CD4-positive, alpha-beta T cell treated with Interleukin-15 for 1 hour (primary cell): ENCODE measurements around the gene P2RX1.

Source experiments
- DNase-seq: peaks from one replicate; pipeline ENCODE4 v3.0.0-alpha.2; 2020

Gene P2RX1

DNA sequence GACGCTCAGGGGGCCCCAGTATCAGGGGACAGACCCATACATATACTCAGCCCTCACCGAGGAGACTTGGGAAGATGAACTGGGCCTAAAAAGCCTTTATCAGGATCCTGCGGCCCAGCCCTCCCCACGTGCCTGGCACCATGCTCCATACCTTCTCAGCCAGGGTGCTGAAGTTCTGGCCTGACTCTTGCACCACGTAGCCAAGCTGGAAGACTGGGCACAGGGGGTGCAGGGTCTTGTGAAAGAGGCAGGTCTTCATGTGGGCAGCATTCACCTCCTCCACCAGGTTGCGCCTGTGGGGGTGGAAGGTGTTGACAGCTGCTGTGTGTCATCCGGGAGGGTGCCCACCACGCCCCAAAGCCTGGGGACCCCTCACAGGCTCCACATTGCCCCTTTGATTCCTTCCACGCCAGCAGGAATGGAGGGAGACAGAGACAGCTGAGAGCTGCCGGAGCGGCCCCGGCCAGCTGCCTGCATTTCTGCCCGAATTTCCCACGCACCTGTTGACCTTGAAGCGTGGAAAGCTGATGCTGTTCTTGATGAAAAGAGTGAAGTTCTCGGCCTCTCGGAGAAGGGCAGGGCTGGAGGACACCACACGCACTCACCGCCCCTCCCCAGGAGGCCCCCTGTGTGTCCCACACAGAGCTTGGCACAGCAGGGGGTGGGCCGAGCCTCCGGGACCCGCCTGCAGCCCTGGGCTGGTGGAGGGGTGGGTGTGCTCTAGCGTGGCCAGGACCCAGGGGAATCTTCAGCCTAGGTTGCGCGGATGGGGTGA lies 13.0 kb downstream of the P2RX1 start:
- DNase-seq: no peak

DNA sequence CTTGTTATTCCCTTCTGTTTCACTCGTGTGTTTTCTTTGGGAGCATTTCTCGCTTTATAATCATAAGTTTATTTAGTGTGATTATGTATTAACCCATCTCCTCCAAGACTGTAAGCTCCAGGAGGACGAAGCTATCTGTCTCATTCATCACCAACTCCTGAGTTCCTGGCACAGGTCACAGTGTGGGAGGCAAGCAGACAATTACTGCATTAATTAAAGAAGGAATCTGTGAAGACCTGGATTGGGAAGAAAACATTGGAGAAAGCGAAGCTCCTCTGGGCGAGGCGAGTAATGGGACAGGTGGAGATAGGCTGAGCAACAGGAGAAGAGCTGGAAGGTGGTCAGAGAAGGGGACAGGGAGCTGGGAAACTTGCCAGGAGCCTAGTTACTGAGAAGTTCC lies 15.6 kb downstream of the P2RX1 start:
- DNase-seq: no peak

DNA sequence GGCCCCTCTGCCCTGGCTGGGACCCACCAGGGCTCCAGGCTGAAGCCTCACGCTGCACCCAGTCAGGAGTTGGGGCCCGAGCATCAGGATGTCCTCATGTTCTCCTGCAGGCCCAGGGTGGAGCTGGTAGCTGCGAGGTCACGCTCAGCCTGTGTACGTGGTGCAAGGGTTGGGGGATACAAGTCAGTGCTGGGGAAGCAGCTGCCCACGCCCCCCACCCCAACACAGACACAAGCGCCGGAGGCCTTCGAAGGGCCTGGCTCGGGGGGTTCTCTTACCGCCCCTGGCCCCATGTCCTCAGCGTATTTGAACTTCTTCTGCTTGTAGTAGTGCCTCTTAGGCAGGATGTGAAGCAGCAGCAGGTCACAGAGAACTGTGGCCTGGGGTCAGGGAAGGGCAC lies 18.5 kb downstream of the P2RX1 start:
- no peak for DNase-seq

DNA sequence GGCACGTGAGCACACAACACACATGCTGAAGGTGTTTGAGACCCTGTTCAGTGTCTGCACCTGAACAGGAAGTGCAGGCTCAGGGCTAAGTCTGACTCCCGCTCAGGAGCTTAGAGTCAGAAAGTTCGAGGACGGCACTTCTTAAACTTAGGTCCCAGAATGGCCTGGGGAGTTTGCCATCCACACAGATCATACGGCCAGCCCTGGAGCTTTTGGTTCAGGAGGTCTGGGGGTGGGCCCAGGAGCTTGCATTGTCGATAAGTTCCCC lies 19.4 kb downstream of the P2RX1 start:
- DNase-seq: no peak

DNA sequence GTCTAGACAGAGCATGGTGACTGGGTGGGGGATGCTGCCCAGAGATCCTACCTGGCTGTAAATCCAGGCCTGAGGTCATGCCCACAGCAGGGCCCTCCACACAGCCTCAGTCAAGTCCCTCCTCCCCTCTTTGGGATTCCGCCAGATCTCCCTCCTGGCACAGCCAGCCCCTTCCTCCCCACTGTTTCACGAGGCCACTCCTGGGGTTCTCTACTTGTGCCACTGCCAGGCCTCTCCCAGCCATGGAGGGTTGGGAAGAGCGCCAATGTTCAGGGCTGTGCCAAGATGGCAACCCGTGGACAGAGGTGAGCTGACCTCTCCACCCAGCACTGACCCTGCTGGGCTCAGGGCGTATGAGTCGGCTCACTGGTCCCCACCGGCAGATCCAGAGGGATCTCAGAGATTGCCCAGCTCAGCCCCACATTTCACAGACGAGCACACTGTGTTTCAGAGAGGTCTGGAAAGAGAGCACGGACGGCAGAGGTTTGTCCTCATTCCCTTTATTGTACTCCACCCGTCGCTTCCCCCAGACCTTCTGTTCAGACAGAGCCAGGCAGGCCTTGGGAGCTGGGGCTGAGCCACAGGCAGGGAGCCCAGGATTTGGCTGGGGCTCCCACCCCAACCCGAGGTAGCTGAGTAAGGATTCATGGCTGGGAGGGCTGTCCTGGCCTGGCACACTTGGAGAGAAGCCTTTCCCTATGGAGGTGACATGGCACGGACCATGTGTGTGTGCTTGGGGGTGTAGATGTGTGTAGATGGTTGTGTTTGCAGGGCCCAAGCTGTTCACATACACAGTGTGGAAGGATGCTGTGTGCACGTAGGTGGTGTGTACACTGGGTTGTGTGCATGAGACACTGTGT lies 19.9 kb downstream of the P2RX1 start:
- DNase-seq: no peak

DNA sequence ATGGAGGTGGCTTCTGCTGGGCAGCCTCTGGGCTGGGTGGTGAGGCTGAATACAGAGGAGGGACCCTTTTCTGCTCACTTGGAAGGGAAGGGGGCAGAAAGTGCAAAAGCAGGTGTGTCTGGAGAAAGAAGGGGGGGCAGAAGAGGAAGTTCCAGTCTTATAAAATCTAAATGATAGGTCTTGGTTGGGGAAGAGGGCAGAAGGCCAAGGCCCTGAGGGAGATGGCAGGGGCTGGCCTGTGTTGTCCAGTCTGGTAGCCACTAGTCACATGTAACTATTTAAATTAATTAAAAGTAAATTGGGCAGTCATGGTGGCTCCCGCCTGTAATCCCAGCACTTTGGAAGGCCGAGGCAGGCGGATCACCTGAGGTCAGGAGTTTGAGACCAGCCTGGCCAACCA lies 20.9 kb downstream of the P2RX1 start:
- no peak for DNase-seq

DNA sequence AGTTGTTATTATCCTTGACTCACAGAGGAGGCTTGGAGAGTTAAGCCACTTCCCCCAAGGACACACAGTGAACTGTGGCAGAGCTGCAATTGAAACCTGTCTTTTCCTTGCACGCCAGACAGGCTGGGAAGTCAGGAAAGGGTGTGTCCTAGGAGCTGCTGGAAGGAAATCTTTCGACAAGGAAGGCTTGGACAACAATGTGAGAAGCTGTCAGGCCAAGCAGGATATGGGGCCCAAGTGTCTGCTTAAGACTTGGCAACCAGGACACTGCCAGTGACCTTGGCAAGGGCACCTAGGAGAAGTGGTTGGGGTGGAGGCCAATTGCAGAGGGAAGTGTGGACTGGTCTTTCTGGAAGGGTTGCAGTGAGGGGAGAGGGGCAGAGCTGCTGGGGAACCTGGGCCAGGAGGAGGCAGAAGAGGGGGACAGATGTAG lies 21.3 kb downstream of the P2RX1 start:
- no peak for DNase-seq

DNA sequence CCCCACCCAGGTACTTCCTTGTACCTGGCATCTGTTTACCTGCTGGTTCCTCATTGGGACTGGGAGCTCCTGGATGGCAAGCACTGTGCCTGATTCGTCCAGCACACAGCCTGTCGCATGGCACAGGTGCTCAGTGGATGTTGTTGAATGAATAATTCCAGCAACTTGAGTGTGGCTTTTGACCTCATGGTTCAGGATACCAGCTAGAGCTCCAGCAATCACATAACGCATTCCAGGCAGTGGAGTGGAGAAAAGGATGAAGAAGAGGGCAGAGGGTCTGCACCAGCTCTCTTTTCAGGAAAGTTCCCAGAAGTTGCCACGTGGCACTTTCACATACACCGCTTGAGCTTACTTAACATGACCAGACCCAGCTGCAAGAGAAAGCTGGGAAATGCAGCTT lies 22.1 kb downstream of the P2RX1 start:
- no peak for DNase-seq

DNA sequence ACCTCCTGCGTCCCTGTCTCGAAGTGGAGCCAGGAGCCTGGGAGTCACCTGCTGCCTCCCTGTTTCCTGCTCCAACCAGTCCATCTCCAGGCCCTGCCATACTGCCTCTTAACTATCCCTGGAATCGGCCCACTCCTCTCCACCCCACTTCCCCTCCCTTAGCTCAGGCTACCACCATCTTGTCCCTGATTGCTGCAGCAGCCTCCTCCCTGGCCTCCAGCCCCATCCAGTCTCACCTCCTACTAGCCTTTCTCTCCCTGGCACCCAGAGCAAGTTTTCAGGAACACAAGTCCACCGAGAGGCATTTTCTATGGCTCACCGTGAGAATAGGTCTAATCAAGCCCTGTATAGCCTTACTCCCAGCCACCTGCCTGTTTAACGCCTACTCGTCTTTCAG lies 22.5 kb downstream of the P2RX1 start:
- DNase-seq: no peak

DNA sequence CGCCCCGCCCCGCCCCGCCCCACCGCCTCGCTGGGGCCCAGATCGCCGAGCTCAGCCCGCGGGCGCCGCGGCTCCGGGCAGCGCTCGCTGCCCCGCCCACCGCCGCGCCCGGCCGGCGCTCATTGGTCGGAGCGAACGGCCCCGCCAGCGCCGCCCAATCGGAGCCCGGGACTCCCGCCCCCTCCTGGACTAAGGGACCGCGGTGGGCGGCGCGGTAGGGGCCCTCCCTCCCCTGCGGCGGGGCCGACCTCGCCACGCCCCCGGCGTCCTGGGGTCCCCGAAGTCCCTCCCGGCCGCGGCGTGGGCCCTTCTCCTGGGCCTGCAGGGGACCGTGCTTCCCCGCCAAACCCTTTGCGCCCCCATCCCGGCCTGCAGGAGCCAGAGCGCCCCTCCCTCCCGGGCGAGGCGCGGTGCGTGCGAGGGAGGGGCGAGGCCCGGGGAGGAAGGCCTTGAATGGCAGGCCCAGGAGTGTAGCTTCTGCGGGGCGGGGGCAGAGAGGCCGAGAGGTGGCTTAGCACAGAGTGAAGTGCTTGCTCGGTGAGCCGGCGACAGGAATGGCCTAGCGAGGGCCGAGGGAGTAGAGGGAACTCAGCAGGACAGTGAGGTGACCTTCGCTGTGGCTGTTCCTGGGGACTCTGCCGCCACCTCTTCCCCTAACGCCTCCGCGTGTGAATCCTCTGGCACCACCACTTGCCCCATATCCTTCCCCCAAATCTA lies 23.1 kb downstream of the P2RX1 start, which contains the start of gene CAMKK1:
Gene CAMKK1 (minus strand): TSS at position 51 of the 717 bp plus-strand sequence. CDS start 7,366 bp downstream, outside the sequence.
- peak; percentile 88 for DNase-seq

DNA sequence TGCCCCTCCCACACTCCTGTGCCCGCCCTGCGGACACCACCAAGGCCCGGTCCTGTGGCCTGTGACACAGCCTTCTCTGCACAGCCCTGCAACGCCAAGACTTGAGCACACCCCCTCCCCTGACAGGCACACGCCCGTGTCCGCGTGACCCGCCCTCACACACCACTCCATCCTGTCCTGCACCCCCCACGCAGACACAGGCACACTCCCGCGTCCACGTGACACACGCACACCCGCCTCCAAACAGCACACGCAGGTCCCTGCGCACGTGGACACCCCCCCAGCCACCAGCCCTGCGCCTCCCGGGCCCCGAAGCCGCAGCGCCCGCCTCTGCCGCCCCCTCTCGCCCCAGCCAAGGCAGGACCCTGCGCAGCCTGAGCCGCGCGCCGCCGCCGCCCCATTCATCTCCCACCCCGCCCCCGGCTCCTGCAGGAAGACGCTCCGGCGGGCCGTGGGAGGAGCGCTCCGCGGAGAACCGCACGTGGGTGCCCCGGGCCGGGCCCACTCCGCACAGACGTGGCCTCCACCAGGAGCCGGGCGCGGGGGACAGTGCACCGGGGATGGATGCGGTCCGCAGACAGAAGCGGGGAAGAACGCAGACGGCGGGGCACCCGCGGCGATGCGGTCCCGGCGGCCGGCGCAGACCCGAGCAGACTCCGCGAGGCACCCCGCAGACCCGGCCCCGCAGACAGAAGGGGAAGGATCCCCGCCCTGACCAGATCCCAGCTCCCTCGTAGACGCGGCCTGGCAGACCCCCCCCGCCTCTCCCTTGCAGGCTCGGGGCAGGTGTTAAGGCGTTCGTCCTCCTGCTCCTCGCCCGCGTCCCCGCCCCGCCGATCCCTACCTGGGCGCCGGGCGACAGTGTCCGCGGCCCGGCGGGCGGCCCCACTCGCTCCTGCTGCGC lies 23.9 kb downstream of the P2RX1 start:
- DNase-seq: peak; percentile 88

DNA sequence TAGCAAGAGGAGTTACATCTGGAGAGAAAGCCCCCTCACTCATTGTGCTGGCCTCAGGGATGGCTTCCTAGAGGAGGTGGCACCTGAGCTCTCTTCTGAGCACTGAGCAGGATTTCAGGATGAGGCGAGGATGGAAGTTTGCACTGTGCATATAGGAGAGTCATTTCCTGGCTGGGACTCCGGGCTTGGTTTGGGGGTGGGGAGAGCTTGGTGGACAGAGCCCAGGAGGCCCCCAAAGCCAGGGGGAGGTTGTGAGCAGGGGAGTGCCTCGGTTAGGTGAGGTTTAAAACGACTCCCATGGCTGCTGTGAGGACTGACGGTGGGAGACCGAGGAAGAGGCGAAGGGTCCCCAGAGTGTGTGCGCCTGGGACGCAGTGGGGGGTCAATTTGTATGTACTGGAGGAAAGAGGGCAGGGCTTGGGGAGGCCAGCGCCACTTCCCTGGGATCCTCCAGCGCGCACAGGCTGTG lies 24.6 kb downstream of the P2RX1 start:
- DNase-seq: no peak

DNA sequence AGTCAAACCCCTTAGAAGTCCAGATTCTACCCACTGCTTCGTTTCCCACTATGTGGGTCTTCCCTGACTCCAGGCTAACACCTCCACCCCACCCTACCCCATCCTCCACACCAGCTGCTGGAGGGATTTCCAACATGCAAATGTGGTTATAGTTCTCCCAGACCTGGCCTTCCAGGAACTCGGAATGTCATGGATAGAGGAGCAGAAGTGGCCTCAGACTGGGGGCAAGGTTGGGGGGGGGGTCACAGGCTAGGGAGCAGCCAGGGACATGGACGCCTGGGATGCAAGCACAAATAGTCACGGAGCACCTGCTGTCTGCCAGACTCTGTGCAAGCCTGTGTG lies 25.4 kb downstream of the P2RX1 start:
- no peak for DNase-seq

DNA sequence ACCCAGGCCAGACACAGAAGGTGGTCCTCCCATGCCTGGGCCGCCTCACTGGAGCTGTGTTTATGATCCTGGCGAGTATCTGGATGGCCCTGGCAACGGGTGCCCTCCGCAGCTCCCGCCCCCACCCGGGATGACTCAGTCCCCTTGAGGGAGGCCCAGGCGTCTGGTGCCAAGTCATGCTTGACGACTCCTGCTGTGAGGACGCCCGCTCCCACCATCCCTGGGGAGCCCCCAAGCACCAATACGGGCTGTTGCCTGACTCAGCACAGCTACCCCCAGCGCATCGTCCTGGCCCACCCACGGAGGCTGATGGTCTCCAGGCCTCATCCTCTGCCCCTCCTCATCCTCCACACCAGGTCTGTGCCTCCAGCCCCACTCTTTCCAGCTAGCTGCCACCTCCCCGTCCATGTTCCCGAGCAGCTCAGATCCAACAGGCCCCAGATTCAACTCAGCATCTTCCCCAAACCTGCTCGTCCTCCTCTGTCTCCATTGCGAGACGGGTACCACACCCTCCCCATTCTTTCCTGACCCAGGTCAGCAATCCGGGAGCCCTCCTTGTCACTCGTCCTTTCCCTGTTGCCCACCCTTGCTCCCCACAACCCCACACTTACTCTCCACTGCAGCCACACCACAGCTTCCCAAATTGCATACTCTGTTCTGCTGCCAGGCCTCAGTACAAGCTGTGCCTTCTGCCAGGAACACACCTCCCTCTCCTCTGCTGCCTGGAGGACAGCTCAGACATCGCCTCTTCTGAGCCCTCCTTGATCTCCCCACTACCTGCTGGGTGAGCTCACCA lies 26.0 kb downstream of the P2RX1 start:
- DNase-seq: no peak

DNA sequence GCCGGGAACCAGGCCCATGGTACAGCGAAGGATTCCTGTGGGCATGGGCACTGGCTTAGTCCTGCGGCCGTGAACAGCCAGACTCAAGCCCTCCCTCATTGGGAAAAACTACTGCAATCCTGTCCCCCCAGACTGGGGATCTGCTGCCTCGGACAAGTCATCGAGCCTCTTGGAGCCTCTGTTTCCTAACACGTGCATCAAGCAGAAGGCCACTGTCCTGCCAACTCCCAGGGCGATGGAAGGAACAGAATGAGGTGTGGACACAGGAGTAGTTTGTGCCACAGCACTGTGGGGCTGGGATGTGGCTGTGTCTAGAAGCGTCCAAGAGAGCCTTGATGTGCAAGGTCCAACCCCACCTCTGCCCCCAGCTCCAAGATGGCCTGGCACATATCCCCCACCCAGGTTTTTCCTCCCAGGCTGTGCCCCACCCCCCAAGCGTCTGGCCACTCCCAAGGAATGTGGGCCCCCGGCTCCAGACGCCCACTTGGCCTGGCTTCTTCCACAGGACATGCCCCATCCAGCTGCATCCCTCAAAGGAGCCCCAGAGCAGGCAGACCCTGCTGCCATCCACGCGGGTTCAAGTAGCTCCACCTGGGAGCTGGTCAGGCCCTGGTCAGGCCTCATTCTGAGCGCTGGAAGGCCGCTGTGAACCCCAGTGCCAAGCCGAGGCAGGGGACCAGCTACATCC lies 26.8 kb downstream of the P2RX1 start:
- no peak for DNase-seq

DNA sequence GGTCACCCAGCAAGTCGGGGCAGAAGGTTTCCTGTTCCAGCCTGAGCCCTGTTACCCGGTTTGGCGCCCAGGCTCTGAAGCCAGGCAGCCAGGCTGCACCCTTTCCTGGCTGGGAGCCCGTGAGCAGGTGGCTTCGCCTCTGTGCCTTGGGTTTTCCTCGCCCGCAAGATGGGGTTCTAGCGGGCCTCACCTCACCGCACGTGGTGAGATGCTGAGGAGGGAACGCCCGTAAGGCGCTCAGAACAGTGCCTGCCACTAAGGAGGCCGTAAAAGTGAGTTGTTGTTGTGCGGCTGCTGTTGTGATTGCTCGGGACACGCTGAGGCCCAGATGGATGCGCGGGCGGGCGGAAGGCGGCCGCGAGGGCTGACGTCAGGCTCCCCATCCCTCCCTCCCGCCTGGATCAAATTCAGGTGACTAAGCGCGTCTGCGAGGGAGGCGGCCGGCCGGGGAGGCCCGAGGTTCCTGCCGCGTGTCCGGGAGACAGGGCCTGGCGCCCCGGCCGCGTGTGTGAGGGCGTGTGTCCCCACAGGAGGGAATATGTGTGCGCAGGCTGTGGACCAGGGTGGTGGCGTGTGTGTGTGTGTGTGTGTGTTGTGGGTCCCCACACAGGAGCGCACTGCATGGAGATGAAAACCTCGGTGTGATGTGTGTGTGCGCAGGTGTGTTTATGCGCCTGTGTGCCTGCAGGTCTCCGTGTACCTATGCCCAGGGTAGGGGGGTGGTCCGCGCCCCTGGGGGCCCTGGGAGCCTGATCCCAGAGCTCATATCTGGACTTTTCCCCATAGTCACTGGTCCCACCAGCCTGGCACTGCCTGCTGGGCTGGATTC lies 27.7 kb downstream of the P2RX1 start:
- DNase-seq: no peak

DNA sequence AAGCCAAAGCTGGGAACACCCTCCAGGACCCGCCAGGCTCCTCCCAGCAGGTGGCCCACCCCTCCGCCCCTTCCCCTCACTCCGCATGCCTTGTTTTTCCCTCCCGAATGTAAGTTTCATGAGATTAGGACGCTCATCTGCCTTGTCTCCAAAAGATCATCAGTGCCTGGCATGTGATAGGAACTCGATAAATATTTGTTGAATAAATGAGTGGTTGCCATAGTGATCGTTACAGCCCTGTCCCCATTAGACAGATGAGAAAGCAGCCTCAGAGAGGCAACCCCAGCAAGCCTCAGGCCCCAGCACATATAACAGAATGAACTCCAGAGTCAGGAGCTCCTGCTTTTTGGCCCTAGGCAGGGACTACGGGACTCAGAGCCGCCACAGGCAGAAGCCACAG lies 28.5 kb downstream of the P2RX1 start:
- no peak for DNase-seq

DNA sequence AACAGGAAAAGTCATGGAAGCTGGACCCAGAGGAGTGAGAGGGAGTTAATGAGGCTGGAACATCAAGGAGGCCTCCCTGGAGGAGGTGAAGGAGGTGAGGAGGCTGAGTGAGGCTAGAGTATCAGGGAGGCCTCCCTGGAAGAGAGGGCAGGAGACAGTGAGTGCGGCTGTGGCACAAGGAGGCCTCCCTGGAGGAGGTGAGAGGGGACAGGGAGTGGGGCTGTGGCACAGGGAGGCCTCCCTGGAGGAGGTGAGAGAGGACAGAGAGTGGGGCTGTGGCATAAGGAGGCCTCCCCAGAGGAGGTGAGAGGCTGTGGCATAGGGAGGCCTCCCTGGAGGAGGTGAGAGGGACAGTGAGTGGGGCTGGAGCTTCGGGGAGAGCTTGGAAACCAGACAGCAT lies 28.9 kb downstream of the P2RX1 start:
- no peak for DNase-seq

DNA sequence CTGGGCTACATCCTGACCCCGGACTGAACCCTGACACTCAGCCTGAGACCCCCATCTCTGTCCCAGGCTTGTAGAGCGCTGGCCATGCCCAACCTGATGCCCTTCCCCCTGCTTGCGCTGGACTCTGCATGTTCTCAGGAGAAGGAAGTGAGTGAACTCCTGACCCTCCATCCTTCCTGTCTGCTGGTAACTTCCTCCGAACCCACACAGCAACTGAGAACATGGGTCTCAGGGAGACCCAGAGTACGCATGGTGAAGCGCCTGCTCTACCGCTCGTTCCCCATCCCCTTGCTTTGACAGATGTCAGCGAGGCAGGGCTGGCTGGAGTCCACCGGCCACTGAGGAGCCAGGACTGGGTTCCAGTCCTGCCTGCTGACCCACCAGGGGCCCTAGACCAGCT lies 29.5 kb downstream of the P2RX1 start:
- DNase-seq: peak; percentile 54

DNA sequence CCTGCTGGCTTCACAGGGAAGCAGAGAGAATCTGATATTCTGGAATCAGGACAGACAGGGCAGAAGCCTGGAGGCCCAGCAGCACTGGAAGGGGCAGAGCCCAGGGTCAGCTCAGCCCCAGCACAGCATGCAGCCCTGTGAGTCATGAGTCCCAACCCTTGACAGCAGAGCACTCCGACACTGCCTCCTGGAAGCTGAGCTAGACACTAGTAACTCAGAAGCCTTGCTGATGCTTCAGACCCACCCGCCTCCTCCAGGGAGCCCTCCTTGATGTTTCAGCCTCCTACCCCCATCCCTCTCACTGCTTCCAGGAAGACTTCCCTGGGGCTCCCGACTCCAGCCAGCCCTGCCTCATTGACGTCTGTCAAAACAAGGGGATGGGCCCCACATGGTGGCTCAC lies 30.3 kb downstream of the P2RX1 start:
- DNase-seq: no peak
